Thymus (tissue), 11 donors: Measurements from ENCODE around the gene MAP7D2. TPM values are rescaled to one million over a fixed set of nuclear protein-coding genes. Genes with fewer than 3 reads are reported as not detected.
"Not testable (repeated sequence)": the region's sequence is repeated elsewhere in the genome, so short reads cannot be mapped to it uniquely, and the experiment has no call there.

Experiments used
- DNase-seq, 9 donors: peaks; one replicate each; pipeline ENCODE4 v3.0.0-alpha.2; 2013; ENCODE audit warnings: low spot score in 9 of 9, low read depth in 6 of 9, missing footprints in 1 of 9
- H3K27ac ChIP-seq, 2 donors: one replicate each; pipeline ENCODE4 v1.5.1; 2013; ENCODE audit warnings: control low read depth in 1 of 2, low read depth in 1 of 2, low read length in 1 of 2, mild to moderate bottlenecking in 1 of 2, moderate library complexity in 1 of 2
- H3K27me3 ChIP-seq, 2 donors: one replicate each; pipeline ENCODE4 v1.5.1; 2013; ENCODE audit warnings: low read length in 1 of 2; ENCODE audit not compliant: control insufficient read depth in 2 of 2, insufficient read depth in 1 of 2
- H3K36me3 ChIP-seq, 2 donors: one replicate each; pipeline ENCODE4 v1.5.1; 2013; ENCODE audit warnings: low read length in 1 of 2, mild to moderate bottlenecking in 1 of 2, moderate library complexity in 1 of 2; ENCODE audit not compliant: control insufficient read depth in 2 of 2, insufficient read depth in 2 of 2
- H3K4me1 ChIP-seq, 2 donors: one replicate each; pipeline ENCODE4 v1.5.1; 2013; ENCODE audit warnings: low read length in 2 of 2; ENCODE audit not compliant: control insufficient read depth in 2 of 2, insufficient read depth in 2 of 2
- H3K4me3 ChIP-seq, 2 donors: one replicate each; pipeline ENCODE4 v1.5.1; 2013; ENCODE audit warnings: low read length in 2 of 2, control low read depth in 1 of 2, mild to moderate bottlenecking in 1 of 2
- H3K9me3 ChIP-seq, 2 donors: one replicate each; pipeline ENCODE4 v1.5.1; 2013; ENCODE audit warnings: low read length in 1 of 2, mild to moderate bottlenecking in 1 of 2; ENCODE audit not compliant: control insufficient read depth in 2 of 2, insufficient read depth in 1 of 2
- WGBS: extraction: QIAGEN DNeasy Blood & Tissue Kit; methylation state at CpG from one replicate; pipeline ENCODE4 v1.1.7; 2013; 5-methylcytosine and 5-hydroxymethylcytosine counted together
- polyA plus RNA-seq: library from polyadenylated mRNA; stranded (reverse); fragments of 200-250 nt; gene quantifications from one replicate; pipeline ENCODE4 v1.2.3, GENCODE V29; 2013
- total RNA-seq: library from RNA; stranded (reverse); fragments of 120-200 nt; gene quantifications from one replicate; pipeline ENCODE4 v1.2.4, GENCODE V29; 2013
- donor health status: healthy.

The MAP7D2 gene
- total and polyA plus RNA-seq, 2 donors = 2.6 to 4.4 TPM

GRCh38 chrX:20141281-20142220 lies 24.8 kb upstream of the MAP7D2 start, which contains the start of gene EIF1AX:
Gene EIF1AX, minus strand, starts transcription at chrX:20141838. Its CDS starts 198 bp downstream, at chrX:20141640.
- H3K4me3 ChIP-seq = peak within 1 kb of the TSS; percentile 73 to 98
- 4% methylated on average over 71 of the region's 82 CpGs for WGBS
- H3K27ac ChIP-seq = peak within 1 kb of the TSS; percentile 74 to 89
- H3K36me3 ChIP-seq = peaks cover 2 to 13% of the 10 kb centered on the region in 2 donors
- no peaks in the 10 kb centered on the region for H3K27me3 ChIP-seq
- peak; percentile 76 to 100 (median 94) for DNase-seq
- H3K4me1 ChIP-seq = peaks cover 0 to 7% of the 10 kb centered on the region in 2 donors
- H3K9me3 ChIP-seq = no peaks in the 10 kb centered on the region

DNA sequence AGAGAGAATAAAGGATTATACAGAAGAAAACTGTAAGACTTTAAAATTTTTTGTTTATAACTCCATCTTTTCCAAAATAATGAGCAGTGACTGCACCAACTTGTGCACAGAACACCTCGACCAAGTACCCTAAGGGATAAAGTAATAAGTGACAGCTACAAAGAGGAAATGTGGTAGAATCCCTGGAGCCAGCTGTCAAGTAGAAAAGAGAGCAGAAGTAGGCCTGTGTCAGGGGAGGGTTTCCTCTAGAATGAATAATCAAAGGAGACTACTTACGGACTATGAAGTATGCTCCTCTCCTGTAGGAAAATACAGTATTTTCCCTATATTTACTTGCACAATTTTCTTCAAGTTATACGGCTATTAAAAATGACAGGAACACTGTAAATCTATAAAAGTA lies 23.7 kb upstream of the MAP7D2 start:
- Histone ChIP-seq H3K4me1 (peaks cover 0 to 7% of the 10 kb centered on the region in 2 donors), H3K4me3 (peak overlapping the region; percentile 73 to 98), H3K27me3 (no peaks in the 10 kb centered on the region), H3K9me3 (no peaks in the 10 kb centered on the region), H3K36me3 (peaks cover 3 to 22% of the 10 kb centered on the region in 2 donors), H3K27ac (no peak overlapping the region)
- WGBS = 2% methylated on average over 3 of the region's 3 CpGs
- peak in 5 of 9 donors; percentile 6 to 54 (median 16) for DNase-seq

DNA sequence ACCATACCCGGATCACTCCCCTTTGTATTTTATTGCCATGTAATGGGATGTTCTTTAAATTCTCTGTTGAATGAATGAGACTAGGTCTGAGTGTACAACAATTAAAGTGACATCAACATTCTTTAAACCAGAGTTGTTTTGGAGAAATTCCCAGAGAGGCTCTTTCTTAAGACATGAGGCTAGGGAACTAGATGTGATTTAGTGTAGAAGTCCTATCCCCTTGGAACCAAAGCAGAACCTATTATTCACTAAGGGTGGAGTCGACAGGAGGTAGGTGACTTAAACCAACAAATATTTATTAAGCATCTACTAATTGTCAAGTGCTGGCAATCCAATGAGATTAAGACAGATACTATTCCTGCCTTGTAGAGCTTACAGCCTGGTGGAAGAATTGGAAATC lies 23.3 kb upstream of the MAP7D2 start:
- H3K27ac ChIP-seq = no peak overlapping the region

DNA sequence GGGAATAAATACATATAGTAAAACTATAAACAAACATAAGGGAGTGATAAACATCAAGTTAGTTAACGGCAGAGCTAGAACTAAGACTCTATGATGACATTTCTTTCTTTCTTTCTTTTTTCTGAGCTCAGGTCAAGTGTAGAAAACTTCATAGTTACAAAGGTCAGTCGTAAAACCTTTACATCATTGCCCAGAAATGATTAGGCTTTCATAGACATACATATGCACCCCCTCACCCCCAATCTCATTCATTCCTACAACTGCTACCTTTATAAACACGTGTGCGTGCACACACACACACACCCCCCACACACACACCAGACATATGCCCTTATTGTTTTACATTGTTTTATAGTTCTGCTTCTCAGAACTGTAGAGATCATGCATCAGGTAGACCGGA lies 19.2 kb upstream of the MAP7D2 start:
- Histone ChIP-seq H3K4me3 (no peak overlapping the region), H3K4me1 (peaks cover 0 to 3% of the 10 kb centered on the region in 2 donors), H3K9me3 (no peaks in the 10 kb centered on the region), H3K36me3 (peaks cover 12 to 57% of the 10 kb centered on the region in 2 donors), H3K27me3 (no peaks in the 10 kb centered on the region), H3K27ac (no peak overlapping the region)
- WGBS = 96% methylated on average over 5 of the region's 5 CpGs
- DNase-seq = no peak

More for the DNA sequence above, 23.3 kb upstream of the MAP7D2 start:
- H3K4me3 ChIP-seq = peak overlapping the region; percentile 73 to 98
- H3K36me3 ChIP-seq = peaks cover 3 to 25% of the 10 kb centered on the region in 2 donors
- H3K27me3 ChIP-seq = no peaks in the 10 kb centered on the region
- 81% methylated on average over 2 of the region's 2 CpGs for WGBS
- H3K4me1 ChIP-seq = peaks cover 0 to 7% of the 10 kb centered on the region in 2 donors
- DNase-seq = no peak
- no peaks in the 10 kb centered on the region for H3K9me3 ChIP-seq

- no peak overlapping the region for H3K27ac ChIP-seq
- no peaks in the 10 kb centered on the region for H3K9me3 ChIP-seq
- H3K36me3 ChIP-seq = peaks cover 12 to 73% of the 10 kb centered on the region in 2 donors
- DNase-seq = no peak
- no peaks in the 10 kb centered on the region for H3K27me3 ChIP-seq
- no peaks in the 10 kb centered on the region for H3K4me1 ChIP-seq
- 95% methylated on average over 1 of the region's 1 CpG for WGBS
- no peak overlapping the region for H3K4me3 ChIP-seq
These were observed 16.0 kb upstream of the MAP7D2 start for GRCh38 chrX:20132666-20133065.

- no peak for DNase-seq
- Histone ChIP-seq H3K4me3 (no peak overlapping the region), H3K27me3 (no peaks in the 10 kb centered on the region), H3K4me1 (no peaks in the 10 kb centered on the region), H3K9me3 (no peaks in the 10 kb centered on the region), H3K36me3 (peaks cover 10 to 55% of the 10 kb centered on the region in 2 donors), H3K27ac (no peak overlapping the region)
- WGBS = 98% methylated on average over 1 of the region's 1 CpG
These were observed 13.7 kb upstream of the MAP7D2 start for GRCh38 chrX:20130357-20130756.

GRCh38 chrX:20129547-20129946 lies 12.8 kb upstream of the MAP7D2 start:
- no peaks in the 10 kb centered on the region for H3K27me3 ChIP-seq
- no peak overlapping the region for H3K27ac ChIP-seq
- H3K9me3 ChIP-seq = no peaks in the 10 kb centered on the region
- no peaks in the 10 kb centered on the region for H3K4me1 ChIP-seq
- H3K36me3 ChIP-seq = peaks cover 10 to 54% of the 10 kb centered on the region in 2 donors
- DNase-seq = no peak
- H3K4me3 ChIP-seq = no peak overlapping the region
- WGBS = 95% methylated on average over 1 of the region's 1 CpG

DNA sequence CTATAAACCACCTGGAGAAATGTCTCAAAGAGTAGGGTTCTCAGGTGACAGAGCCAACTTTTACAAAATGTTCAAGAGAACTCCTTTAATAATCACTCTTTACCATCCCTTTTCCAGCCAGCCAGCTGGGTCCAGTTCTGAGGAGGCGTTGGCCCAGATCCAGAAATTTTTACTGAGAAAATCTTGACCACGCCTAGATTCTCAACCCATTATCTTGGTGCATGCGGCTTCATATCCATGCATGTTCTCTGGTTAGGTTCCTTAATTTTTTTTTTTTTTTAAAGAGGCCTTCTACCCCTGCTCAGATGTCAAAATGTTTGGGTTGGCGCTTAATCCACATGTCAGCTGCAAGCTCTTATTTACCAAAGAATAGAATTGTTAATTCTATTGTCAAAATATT lies 12.0 kb upstream of the MAP7D2 start:
- H3K4me3 ChIP-seq = no peak overlapping the region
- H3K27ac ChIP-seq = no peak overlapping the region
- DNase-seq = no peak
- no peaks in the 10 kb centered on the region for H3K9me3 ChIP-seq
- WGBS = 95% methylated on average over 4 of the region's 4 CpGs
- H3K27me3 ChIP-seq = no peaks in the 10 kb centered on the region
- peaks cover 10 to 52% of the 10 kb centered on the region in 2 donors for H3K36me3 ChIP-seq
- no peaks in the 10 kb centered on the region for H3K4me1 ChIP-seq

DNA sequence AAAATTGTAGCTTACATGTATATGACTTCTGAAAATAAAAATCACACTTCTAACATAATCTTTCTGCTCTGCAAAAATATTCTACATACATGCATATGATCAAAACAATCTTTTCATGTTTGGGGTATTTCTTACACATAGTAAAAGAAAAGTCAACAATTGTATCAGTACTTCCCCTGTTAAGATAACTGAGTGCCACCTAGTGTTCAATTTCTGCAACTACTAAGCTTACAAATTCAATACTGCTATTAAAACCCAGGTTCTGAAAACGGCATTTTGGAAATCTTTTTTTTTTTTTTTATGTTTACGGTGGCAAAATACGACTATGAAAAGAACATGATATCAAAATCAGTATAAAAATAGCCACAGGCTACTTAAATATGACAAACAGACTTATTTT lies 10.7 kb upstream of the MAP7D2 start:
- not testable (repeated sequence) for H3K9me3 ChIP-seq, H3K27me3 ChIP-seq, DNase-seq, H3K27ac ChIP-seq, H3K4me1 ChIP-seq, H3K4me3 ChIP-seq
- 4% methylated on average over 3 of the region's 3 CpGs for WGBS
- H3K36me3 ChIP-seq = peaks cover 7 to 40% of the 10 kb centered on the region in 2 donors
